HG03095 (cell line): ENCODE data around the gene CERS2.

Experiments
- ATAC-seq: cut with Tn5 transposase; IDR thresholded peaks from one replicate; pipeline ENCODE4 v1.9.1; 2021; ENCODE audit warnings: moderate library complexity; ENCODE audit not compliant: unreplicated experiment

The CERS2 gene

GRCh38 chr1:150922519-150922975 is 52.1 kb downstream of the CERS2 start:
- ATAC-seq, result peak; percentile 56

GRCh38 chr1:150917387-150917786 is 57.2 kb downstream of the CERS2 start:
- no peak for ATAC-seq
